ENCODE data around the gene EVPL. TPM values are rescaled to one million over a fixed set of nuclear protein-coding genes. Genes with fewer than 3 reads are reported as not detected.

The EVPL gene
- total and polyA plus RNA-seq, 2 of the 13 experiments (the other 11 are each of a cell fraction or from before 2014, with no cell fraction given) = 2.1 to 8.2 TPM

GRCh38 chr17:76014100-76014924, 12.8 kb downstream of the EVPL start (continued):
- peak; percentile 68 for TF ChIP-seq SALL1 (CRISPR knock-in tag; IDR thresholded peaks at IDR 0.05)
- TF ChIP-seq ZNF30 (CRISPR knock-in tag; IDR thresholded peaks at IDR 0.05) = no peak
- TF ChIP-seq ZNF713 (CRISPR knock-in tag; IDR thresholded peaks at IDR 0.05) = peak; percentile 74; the same call in 1 of the 2 replicates
- peak; percentile 68 for TF ChIP-seq ZNF687 (CRISPR knock-in tag; IDR thresholded peaks at IDR 0.05)
- TF ChIP-seq PHB2 (IDR thresholded peaks at IDR 0.05; ENCODE audit: partially characterized antibody) = no peak
- TF ChIP-seq HNRNPLL (IDR thresholded peaks at IDR 0.05; ENCODE audit: low read depth, low read length, poor library complexity, severe bottlenecking) = peak; percentile 58
- TF ChIP-seq, protein P1, sequence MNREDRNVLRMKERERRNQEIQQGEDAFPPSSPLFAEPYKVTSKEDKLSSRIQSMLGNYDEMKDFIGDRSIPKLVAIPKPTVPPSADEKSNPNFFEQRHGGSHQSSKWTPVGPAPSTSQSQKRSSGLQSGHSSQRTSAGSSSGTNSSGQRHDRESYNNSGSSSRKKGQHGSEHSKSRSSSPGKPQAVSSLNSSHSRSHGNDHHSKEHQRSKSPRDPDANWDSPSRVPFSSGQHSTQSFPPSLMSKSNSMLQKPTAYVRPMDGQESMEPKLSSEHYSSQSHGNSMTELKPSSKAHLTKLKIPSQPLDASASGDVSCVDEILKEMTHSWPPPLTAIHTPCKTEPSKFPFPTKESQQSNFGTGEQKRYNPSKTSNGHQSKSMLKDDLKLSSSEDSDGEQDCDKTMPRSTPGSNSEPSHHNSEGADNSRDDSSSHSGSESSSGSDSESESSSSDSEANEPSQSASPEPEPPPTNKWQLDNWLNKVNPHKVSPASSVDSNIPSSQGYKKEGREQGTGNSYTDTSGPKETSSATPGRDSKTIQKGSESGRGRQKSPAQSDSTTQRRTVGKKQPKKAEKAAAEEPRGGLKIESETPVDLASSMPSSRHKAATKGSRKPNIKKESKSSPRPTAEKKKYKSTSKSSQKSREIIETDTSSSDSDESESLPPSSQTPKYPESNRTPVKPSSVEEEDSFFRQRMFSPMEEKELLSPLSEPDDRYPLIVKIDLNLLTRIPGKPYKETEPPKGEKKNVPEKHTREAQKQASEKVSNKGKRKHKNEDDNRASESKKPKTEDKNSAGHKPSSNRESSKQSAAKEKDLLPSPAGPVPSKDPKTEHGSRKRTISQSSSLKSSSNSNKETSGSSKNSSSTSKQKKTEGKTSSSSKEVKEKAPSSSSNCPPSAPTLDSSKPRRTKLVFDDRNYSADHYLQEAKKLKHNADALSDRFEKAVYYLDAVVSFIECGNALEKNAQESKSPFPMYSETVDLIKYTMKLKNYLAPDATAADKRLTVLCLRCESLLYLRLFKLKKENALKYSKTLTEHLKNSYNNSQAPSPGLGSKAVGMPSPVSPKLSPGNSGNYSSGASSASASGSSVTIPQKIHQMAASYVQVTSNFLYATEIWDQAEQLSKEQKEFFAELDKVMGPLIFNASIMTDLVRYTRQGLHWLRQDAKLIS (CRISPR knock-in tag; IDR thresholded peaks at IDR 0.05) = no peak
- TF ChIP-seq GATA4 (IDR thresholded peaks at IDR 0.05; ENCODE audit: borderline replicate concordance, low read depth) = no peak
- 0 out of 2 replicates have a peak, but pooled peaks have one; percentile 30 for TF ChIP-seq UBTF (CRISPR knock-in tag; IDR thresholded peaks at IDR 0.05)
- TF ChIP-seq ZFY (CRISPR knock-in tag; IDR thresholded peaks at IDR 0.05) = 0 out of 2 replicates have a peak, but pooled peaks have one; percentile 24
- TF ChIP-seq FOXO1 (CRISPR knock-in tag; IDR thresholded peaks at IDR 0.05) = peak; percentile 53; the same call in 1 of the 2 replicates
- TF ChIP-seq, protein P2, sequence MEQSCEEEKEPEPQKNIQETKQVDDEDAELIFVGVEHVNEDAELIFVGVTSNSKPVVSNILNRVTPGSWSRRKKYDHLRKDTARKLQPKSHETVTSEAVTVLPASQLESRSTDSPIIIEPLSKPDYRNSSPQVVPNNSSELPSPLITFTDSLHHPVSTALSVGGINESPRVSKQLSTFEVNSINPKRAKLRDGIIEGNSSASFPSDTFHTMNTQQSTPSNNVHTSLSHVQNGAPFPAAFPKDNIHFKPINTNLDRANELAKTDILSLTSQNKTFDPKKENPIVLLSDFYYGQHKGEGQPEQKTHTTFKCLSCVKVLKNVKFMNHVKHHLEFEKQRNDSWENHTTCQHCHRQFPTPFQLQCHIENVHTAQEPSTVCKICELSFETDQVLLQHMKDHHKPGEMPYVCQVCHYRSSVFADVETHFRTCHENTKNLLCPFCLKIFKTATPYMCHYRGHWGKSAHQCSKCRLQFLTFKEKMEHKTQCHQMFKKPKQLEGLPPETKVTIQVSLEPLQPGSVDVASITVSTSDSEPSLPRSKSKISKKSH (CRISPR knock-in tag; IDR thresholded peaks at IDR 0.05; ENCODE audit: borderline replicate concordance) = peak; percentile 90
- TF ChIP-seq ZNF607 (CRISPR knock-in tag; IDR thresholded peaks at IDR 0.05; ENCODE audit: borderline replicate concordance) = 0 out of 2 replicates have a peak, but pooled peaks have one; percentile 18

Measured in HepG2 (cell line).